DMS114 treated with DMSO at 0.1 percent for 48 hours (cell line): ENCODE results near the gene GTPBP6.
"Not testable (repeated sequence)": the region's sequence is repeated elsewhere in the genome, so short reads cannot be mapped to it uniquely, and the experiment has no call there.

ENCODE experiments used
- DNase-seq: peaks from one replicate; lab custom pipeline; 2025; ENCODE audit not compliant: unreplicated experiment; lab: John Stamatoyannopoulos, UW

GTPBP6 gene

GRCh38 chrX:335758-336155 is 17.2 kb upstream of the GTPBP6 start:
- DNase-seq = no peak

GRCh38 chrX:334971-335757 is 16.6 kb upstream of the GTPBP6 start:
- no peak for DNase-seq

- DNase-seq = no peak
Measured at GRCh38 chrX:334331-334891, 15.8 kb upstream of the GTPBP6 start.

- DNase-seq = no peak
Measured at GRCh38 chrX:333611-334311, 15.2 kb upstream of the GTPBP6 start.

GRCh38 chrX:332916-333610 is 14.5 kb upstream of the GTPBP6 start:
- no peak for DNase-seq

- no peak for DNase-seq
Measured at GRCh38 chrX:332496-332860, 13.9 kb upstream of the GTPBP6 start.

GRCh38 chrX:331825-332495 is 13.4 kb upstream of the GTPBP6 start:
- DNase-seq = no peak

GRCh38 chrX:331151-331824 is 12.7 kb upstream of the GTPBP6 start:
- no peak for DNase-seq

- no peak for DNase-seq
Measured at GRCh38 chrX:330726-331150, 12.1 kb upstream of the GTPBP6 start.

GRCh38 chrX:330141-330725 is 11.6 kb upstream of the GTPBP6 start:
- not testable (repeated sequence) for DNase-seq

- no peak for DNase-seq
Measured at GRCh38 chrX:329291-329910, 10.8 kb upstream of the GTPBP6 start.

- no peak for DNase-seq
Measured at GRCh38 chrX:327660-328126, 9.1 kb upstream of the GTPBP6 start.

GRCh38 chrX:324664-325063 is 6.1 kb upstream of the GTPBP6 start:
- DNase-seq = not testable (repeated sequence)

GRCh38 chrX:323721-324628 is 5.4 kb upstream of the GTPBP6 start:
- DNase-seq = no peak

- no peak for DNase-seq
Measured at GRCh38 chrX:320126-320783, 1.7 kb upstream of the GTPBP6 start.

- DNase-seq = no peak
Measured at GRCh38 chrX:319579-320125, 1.1 kb upstream of the GTPBP6 start.

GRCh38 chrX:318068-318738 is 393 bp downstream of the GTPBP6 start:
- DNase-seq = no peak
